ENCODE data around the gene FADD. TPM values are rescaled to one million over a fixed set of nuclear protein-coding genes. Genes with fewer than 3 reads are reported as not detected.

FADD gene
- polyA plus RNA-seq, 3 donors, result 5.4 to 9.5 (median 7.7) TPM

- H3K4me3 ChIP-seq (replicated peaks in 1 of 3; ENCODE audit: low read depth in 2 of 3, low read length in 3 of 3), result no peak overlapping the region
- no peaks in the 10 kb centered on the region for H3K27me3 ChIP-seq (ENCODE audit: control insufficient read depth in 2 of 2, insufficient read depth in 2 of 2, low read length in 2 of 2)
- peaks cover 20 to 30% of the 10 kb centered on the region in 2 donors for H3K4me1 ChIP-seq (ENCODE audit: control insufficient read depth in 1 of 2, insufficient read depth in 2 of 2, low read length in 2 of 2)
- H3K9me3 ChIP-seq (replicated peaks in 1 of 2; ENCODE audit: control insufficient read depth in 1 of 2, insufficient read depth in 1 of 2, low read length in 2 of 2), result no peaks in the 10 kb centered on the region
- TF ChIP-seq CTCF (IDR thresholded peaks at IDR 0.05), result no peak
- H3K4me3 Mint-ChIP-seq, result no peak overlapping the region
- H3K4me1 Mint-ChIP-seq, result peaks cover 31% of the 10 kb centered on the region
- H2AFZ ChIP-seq (ENCODE audit: insufficient read depth, low read depth, low read length, poor library complexity, severe bottlenecking), result no peak overlapping the region
- peak overlapping the region in 2 of 7 donors; percentile 58 to 99 for H3K27ac Mint-ChIP-seq
- H4K20me1 ChIP-seq (ENCODE audit: insufficient read depth, low read length), result peaks cover 63% of the 10 kb centered on the region
- peaks cover 50% of the 10 kb centered on the region for H3K79me2 ChIP-seq (ENCODE audit: insufficient read depth, low read length)
- peaks cover 53 to 57% of the 10 kb centered on the region in 2 donors for H3K36me3 Mint-ChIP-seq
- H3K27me3 Mint-ChIP-seq (ENCODE audit: low read depth in 3 of 3), result peaks cover 0 to 6% (median 0%) of the 10 kb centered on the region in 3 donors
- H3K9ac ChIP-seq (ENCODE audit: insufficient read depth, low read length, poor library complexity, severe bottlenecking), result no peak overlapping the region
- peaks cover 36 to 50% of the 10 kb centered on the region in 2 donors for H3K36me3 ChIP-seq (replicated peaks in 1 of 2; ENCODE audit: control insufficient read depth in 1 of 2, insufficient read depth in 2 of 2, low read length in 2 of 2)
- WGBS (ENCODE audit: insufficient coverage), result 100% methylated on average over 3 of the region's 6 CpGs
- peaks cover 0 to 1% (median 0%) of the 10 kb centered on the region in 7 donors for H3K9me3 Mint-ChIP-seq
- DNase-seq, result no peak
- intact Hi-C loops (cut with micrococcal nuclease), result loop anchor here in 1 of 2 donors (10.0 kb wide), 1 partner anchor 218 kb away; no protein-coding TSS in a partner anchor
- H3K27ac ChIP-seq (ENCODE audit: low read depth in 1 of 2, low read length in 2 of 2), result no peak overlapping the region
- no peak overlapping the region for H3K4me2 ChIP-seq (replicated peaks; ENCODE audit: extremely low read depth, low read length, poor library complexity, severe bottlenecking)
These were observed 3.9 kb downstream of the FADD start for GRCh38 chr11:70206982-70207376.

- Mint-ChIP-seq H3K9me3 (peaks cover 0 to 1% (median 0%) of the 10 kb centered on the region in 7 donors), H3K4me1 (peaks cover 24% of the 10 kb centered on the region), H3K36me3 (peaks cover 53 to 57% of the 10 kb centered on the region in 2 donors), H3K4me3 (no peak overlapping the region), H3K27ac (peak overlapping the region in 2 of 7 donors; percentile 67 to 69), H3K27me3 (ENCODE audit: low read depth in 3 of 3) (peaks cover 0 to 6% (median 0%) of the 10 kb centered on the region in 3 donors)
- Histone ChIP-seq H3K27me3 (ENCODE audit: control insufficient read depth in 2 of 2, insufficient read depth in 2 of 2, low read length in 2 of 2) (no peaks in the 10 kb centered on the region), H3K79me2 (ENCODE audit: insufficient read depth, low read length) (peaks cover 47% of the 10 kb centered on the region), H3K4me2 (replicated peaks; ENCODE audit: extremely low read depth, low read length, poor library complexity, severe bottlenecking) (no peak overlapping the region), H3K9ac (ENCODE audit: insufficient read depth, low read length, poor library complexity, severe bottlenecking) (no peak overlapping the region), H2AFZ (ENCODE audit: insufficient read depth, low read depth, low read length, poor library complexity, severe bottlenecking) (no peak overlapping the region), H3K27ac (ENCODE audit: low read depth in 1 of 2, low read length in 2 of 2) (peak overlapping the region in 1 of 2 donors; percentile 18), H3K36me3 (replicated peaks in 1 of 2; ENCODE audit: control insufficient read depth in 1 of 2, insufficient read depth in 2 of 2, low read length in 2 of 2) (peaks cover 36 to 50% of the 10 kb centered on the region in 2 donors), H4K20me1 (ENCODE audit: insufficient read depth, low read length) (peaks cover 63% of the 10 kb centered on the region), H3K9me3 (replicated peaks in 1 of 2; ENCODE audit: control insufficient read depth in 1 of 2, insufficient read depth in 1 of 2, low read length in 2 of 2) (no peaks in the 10 kb centered on the region), H3K4me1 (ENCODE audit: control insufficient read depth in 1 of 2, insufficient read depth in 2 of 2, low read length in 2 of 2) (peaks cover 14 to 24% of the 10 kb centered on the region in 2 donors), H3K4me3 (replicated peaks in 1 of 3; ENCODE audit: low read depth in 2 of 3, low read length in 3 of 3) (no peak overlapping the region)
- DNase-seq, result no peak
- TF ChIP-seq CTCF (IDR thresholded peaks at IDR 0.05), result no peak
- intact Hi-C loops (cut with micrococcal nuclease), result loop anchor here in 1 of 2 donors (10.0 kb wide), 1 partner anchor 217 kb away; no protein-coding TSS in a partner anchor
- WGBS (ENCODE audit: insufficient coverage), result 100% methylated on average over 2 of the region's 15 CpGs
These were observed 4.5 kb downstream of the FADD start for GRCh38 chr11:70207531-70208131.
